COLO829 (cell line): ENCODE data around the gene SMTN.
"Not testable (repeated sequence)": the region's sequence is repeated elsewhere in the genome, so short reads cannot be mapped to it uniquely, and the experiment has no call there.

ENCODE experiments used
- DNase-seq: peaks from one replicate; pipeline ENCODE4 v3.0.0; 2012; ENCODE audit warnings: low spot score

Gene SMTN

DNA sequence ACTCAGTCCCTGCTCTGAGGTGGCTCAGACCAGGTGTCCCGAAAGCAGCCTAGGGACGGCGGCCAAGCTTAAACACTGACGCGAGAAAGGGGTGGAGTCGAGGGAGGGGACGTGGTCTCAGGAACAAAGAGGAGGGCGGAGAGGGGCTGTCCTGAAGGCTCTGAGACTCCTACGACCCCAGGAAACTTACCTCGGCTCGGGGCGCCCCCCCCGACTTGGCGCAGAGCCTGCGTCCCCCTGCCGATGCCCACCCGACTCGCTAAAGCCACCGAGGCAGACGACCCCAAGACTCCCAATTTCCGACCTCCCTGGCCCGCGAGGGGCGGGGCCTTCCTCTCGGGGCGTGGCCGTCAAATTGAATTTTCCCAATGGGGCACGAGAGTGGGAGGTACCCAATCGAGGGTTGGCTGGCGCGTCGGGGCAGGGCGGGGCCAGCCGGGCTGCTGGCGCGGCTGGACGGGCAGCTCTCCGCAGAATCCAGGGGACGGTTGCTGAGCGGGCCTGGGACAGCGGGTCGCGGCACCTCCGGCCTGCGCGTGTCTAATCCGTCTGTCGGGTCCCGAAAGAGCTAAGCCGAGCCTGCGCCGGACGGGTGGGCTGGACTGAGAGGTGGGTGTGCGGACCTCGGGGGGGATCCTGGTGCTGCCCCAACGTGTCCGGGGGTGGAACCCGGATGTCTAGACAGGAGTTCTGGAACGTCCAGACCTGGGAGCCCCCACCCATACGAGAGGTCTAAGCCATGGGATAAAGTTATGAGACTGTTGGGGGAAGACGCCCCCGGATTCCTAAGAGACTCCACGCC, at the start of gene SMTN:
Gene SMTN (plus strand): TSS at position 471 of the 802 bp plus-strand sequence. CDS start 1,941 bp downstream, outside the sequence.
- peak; percentile 99 for DNase-seq

- DNase-seq, result no peak
Observed at GRCh38 chr22:31036671-31037550, 44.2 kb upstream of the SMTN start.

DNA sequence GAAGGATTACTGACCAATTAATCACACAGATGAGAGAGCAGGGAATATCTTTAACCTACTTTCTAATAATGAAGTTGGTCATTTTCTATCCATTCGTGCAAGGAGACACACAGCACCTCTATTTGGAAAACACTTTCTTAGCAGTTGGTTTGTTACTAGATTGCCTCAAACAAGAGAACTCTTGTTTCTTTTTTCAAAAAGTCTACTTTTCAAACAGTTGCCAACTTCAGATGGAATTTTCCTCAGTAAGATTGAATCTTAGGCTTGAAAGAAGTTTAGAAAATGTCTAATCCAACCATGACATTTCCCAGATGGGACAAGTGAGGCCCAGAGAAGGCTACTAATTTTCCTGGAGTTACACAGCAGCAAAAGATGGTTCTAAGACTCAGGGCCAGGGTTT, 42.4 kb upstream of the SMTN start:
- DNase-seq, result no peak

- DNase-seq, result no peak
Observed at GRCh38 chr22:31039393-31039792, 41.7 kb upstream of the SMTN start.

DNA sequence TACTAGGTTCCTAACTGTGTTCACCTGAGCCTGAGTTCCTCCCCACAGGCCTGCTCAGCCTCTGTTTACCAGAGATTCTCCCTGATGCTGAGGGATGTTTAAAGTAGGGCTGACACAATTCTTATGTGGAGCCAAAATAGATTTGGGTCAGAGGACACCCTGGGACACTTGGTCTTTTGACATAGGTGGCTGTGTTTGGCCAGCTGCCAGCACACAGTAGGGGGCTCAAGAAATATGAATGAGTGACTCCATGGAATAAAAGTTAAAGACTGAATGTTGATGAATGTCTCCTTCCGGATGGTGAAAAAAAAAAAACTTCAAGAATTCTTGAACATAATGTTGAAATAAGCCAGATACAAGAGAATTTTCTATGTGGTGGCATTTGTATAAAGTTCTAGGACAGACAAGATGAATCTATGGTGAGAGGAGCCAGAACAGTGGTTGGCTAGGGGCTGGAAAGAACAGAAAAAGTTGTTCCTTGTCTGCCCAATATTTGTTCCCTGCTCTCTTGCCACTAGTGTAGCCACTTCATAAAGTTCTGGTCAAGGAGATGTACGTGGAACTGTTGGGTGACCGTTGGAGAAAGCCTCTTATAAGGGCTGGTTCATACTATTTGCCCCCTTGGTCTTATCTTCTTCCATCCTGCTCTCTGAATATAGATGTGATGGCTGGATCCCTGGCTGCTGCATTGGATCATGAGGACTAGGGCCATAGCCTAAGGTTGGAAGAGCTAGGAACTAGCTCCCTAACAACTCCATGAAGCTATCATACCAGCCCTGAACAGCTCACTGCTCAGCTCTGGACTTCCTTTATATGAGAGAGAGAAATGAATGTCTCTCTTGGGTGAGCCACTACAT, 40.3 kb upstream of the SMTN start:
- no peak for DNase-seq

- no peak for DNase-seq
Observed at GRCh38 chr22:31044262-31044861, 36.8 kb upstream of the SMTN start.

DNA sequence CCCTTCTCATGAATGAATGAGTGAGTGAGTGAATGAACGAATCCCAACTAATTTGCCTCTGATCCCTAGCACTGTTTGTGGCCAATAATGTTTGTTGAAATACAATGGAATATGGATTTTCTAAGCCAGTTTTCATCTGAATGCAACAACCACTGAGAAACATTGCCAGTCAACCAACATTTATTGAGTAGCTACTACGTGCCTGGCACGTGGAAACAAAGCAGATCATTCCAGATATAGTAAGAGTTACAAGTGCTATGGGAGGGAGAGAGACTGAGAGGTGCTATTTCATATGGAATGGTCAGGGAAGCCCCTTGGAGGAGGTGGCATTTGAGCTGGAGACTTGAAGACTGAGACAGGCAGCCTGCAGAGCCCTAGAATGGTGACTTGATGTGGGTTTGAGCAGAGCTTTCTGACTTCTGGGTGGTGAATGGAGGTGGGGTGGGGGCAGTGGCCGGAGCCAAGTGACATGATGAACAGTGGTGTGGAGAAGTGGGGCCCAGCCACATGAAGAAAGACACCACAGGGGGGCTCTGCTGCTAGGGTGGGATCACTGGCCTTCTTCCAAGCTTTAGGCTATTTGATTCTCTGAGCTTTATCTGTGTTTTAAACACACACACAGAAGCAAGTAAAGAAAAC, 35.1 kb upstream of the SMTN start:
- no peak for DNase-seq

DNA sequence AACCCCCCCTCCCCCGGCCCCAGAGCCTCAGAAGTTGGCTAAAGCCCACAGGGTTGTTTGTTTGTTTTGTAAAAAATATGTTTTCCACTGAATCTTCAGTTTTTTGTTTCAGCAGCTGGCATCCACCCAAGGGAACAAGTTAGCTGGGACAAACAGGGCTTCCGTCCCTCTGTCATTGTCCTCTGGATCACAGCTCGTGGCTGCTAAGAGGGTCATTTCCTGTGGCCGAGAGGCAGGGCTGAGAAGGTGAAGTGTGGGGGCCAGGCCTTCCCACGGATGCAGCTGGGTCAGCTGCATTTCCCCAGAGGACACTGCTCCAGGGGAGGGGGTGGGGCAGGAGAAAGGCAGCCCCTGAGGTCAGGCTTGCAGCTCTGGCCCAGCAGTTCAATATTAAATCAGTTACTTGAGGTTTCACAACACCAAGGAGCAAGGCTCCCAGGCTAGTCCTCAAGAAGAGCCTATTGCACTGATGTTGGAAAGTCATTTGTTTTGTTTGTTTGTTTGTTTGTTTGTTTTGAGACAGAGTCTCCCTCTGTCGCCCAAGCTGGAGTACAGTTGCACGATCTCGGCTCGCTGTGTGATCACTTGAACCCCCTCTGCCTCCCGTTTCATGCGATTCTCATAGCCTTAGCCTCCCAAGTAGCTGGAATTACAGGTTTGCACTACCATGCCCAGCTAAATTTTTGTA, 34.4 kb upstream of the SMTN start:
- DNase-seq, result no peak

DNA sequence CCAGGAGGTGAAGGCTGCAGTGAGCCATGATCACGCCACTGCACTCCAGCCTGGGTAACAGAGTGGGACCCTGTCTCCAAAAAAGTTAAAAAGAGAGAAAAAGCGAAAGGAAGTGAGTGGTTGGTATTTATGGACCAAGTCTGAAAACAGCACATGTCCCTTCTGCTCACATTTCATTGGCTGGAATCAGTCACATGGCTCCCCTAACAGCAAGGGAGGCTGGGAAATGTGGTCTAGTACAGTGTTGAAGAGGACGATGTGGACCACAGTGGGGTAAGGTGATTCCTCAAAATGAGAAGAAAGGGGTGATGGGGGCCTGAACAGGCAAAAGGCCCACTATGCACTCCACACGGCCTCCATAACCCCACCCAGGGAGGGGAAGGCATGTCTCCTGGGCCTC, 32.5 kb upstream of the SMTN start:
- DNase-seq, result no peak

DNA sequence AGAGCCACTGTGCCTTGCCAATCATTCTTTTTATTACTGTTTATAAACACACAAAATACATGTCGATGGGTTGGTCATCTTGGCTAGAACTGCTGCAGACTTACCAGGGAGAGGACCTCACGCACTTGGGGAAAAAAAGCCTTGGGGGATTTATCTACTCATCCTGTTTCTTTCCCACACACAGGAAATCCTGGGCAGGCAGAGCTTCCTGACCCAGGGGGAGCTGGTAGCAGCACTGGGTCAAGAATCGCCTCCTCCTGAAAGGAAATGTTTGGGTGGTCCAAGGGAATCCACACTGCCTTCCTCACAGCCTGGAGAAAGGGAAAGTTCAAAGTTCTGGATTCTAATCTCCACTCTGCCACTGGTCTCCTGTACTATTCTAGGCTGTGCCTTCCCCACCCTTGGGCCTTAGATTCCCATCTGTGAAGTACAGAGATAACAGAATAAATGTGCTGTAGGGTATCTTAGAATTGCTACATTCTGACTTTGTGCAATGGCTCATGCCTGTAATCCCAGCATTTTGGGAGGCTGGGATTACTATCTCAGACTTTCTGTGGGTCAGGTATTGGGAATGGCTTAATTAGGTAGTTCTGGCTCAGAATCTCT, 31.2 kb upstream of the SMTN start:
- DNase-seq, result no peak

GRCh38 chr22:31055117-31055634, 25.9 kb upstream of the SMTN start:
- DNase-seq, result no peak

- no peak for DNase-seq
Observed at GRCh38 chr22:31055635-31056159, 25.4 kb upstream of the SMTN start.

DNA sequence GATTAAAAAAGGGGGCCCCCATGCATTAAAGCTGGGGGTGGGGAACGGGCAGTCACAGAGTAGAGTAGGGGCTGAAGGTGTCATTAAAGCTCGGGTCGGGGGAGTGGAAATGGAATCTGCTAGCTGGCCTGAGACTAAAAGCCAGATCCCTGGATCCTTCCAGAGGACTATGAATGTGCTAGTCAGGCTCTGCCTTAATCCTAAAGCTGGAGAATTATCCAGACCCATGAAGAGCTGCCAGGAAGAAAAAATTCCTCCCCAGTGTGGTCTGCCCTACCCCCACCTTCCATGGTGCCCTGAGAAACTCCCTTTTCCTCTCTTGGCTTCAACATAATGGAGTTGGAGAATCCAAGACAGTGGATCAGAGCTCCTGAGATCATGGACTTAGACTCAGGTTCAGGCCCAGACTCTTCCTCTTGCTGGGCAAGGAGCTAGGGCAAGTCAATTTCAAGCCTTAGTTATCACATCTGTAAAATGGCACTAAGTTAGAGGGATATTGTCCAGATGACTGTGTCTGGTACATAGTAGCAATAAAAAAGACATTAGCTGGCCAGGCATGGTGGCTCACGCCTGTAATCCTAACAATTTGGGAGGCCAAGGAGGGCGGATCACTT, 24.0 kb upstream of the SMTN start:
- no peak for DNase-seq

GRCh38 chr22:31059663-31060062, 21.5 kb upstream of the SMTN start:
- not testable (repeated sequence) for DNase-seq

- DNase-seq, result no peak
Observed at GRCh38 chr22:31062566-31063230, 18.4 kb upstream of the SMTN start.

DNA sequence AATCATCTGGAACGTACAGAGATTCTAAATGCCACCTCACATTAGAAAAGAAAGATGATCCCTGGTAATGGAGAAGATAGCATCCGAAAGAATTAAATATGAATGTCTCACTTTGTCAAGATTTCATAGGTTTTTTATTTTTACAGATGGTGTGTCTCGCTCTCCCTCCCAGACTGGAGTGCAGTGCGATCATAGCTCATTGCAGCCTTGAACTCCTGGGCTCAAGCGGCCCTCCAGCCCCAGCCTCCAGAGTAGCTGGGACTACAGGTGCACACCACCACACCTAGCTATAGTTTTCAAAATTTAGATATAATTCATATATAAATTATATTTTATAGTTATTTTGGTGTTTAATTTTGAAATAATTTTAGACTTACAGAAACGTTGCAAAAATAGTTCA, 16.7 kb upstream of the SMTN start:
- no peak for DNase-seq

GRCh38 chr22:31068970-31069369, 12.1 kb upstream of the SMTN start:
- no peak for DNase-seq

- DNase-seq, result not testable (repeated sequence)
Observed at GRCh38 chr22:31069691-31070314, 11.3 kb upstream of the SMTN start.
